GM21723 (cell line): Measurements from ENCODE around the gene ARHGAP45.
"Not testable (repeated sequence)": the region's sequence is repeated elsewhere in the genome, so short reads cannot be mapped to it uniquely, and the experiment has no call there.

Experiments used
- ATAC-seq: cut with Tn5 transposase; IDR thresholded peaks from one replicate; pipeline ENCODE4 v1.9.1; 2021; ENCODE audit warnings: mild to moderate bottlenecking, moderate library complexity; ENCODE audit not compliant: unreplicated experiment

Gene ARHGAP45

GRCh38 chr19:1066748-1067340, at the start of gene ARHGAP45:
Gene ARHGAP45 (plus strand): TSS chr19:1067167. CDS start chr19:1067406, 239 bp downstream.
- no peak for ATAC-seq

- no peak for ATAC-seq
Observed at GRCh38 chr19:1017906-1018305, 49.1 kb upstream of the ARHGAP45 start.

GRCh38 chr19:1018393-1018792, 48.6 kb upstream of the ARHGAP45 start:
- no peak for ATAC-seq

GRCh38 chr19:1018932-1019615, 47.9 kb upstream of the ARHGAP45 start:
- ATAC-seq = no peak

- no peak for ATAC-seq
Observed at GRCh38 chr19:1019616-1019961, 47.4 kb upstream of the ARHGAP45 start.

- ATAC-seq = peak; percentile 5
Observed at GRCh38 chr19:1019980-1020867, 46.7 kb upstream of the ARHGAP45 start.

GRCh38 chr19:1020868-1021425, 46.0 kb upstream of the ARHGAP45 start, which contains the start of gene TMEM259:
Gene TMEM259 (minus strand): TSS chr19:1021123. CDS start chr19:1020996, 127 bp downstream.
- ATAC-seq = peak; percentile 73

- ATAC-seq = not testable (repeated sequence)
Observed at GRCh38 chr19:1023883-1024188, 43.1 kb upstream of the ARHGAP45 start.

GRCh38 chr19:1025080-1025479, 41.9 kb upstream of the ARHGAP45 start:
- ATAC-seq = not testable (repeated sequence)

GRCh38 chr19:1025960-1026782, 40.8 kb upstream of the ARHGAP45 start, which contains the start of gene CNN2:
Gene CNN2 (plus strand): TSS chr19:1026608. CDS start chr19:1026662, 54 bp downstream.
- peak; percentile 49 for ATAC-seq

- peak; percentile 24 for ATAC-seq
Observed at GRCh38 chr19:1026783-1027649, 40.0 kb upstream of the ARHGAP45 start.

- no peak for ATAC-seq
Observed at GRCh38 chr19:1027650-1028061, 39.3 kb upstream of the ARHGAP45 start.

GRCh38 chr19:1028062-1028926, 38.7 kb upstream of the ARHGAP45 start:
- no peak for ATAC-seq

GRCh38 chr19:1032264-1032867, 34.6 kb upstream of the ARHGAP45 start:
- no peak for ATAC-seq

- ATAC-seq = no peak
Observed at GRCh38 chr19:1035998-1036621, 30.9 kb upstream of the ARHGAP45 start.

- ATAC-seq = no peak
Observed at GRCh38 chr19:1037621-1038064, 29.3 kb upstream of the ARHGAP45 start.

GRCh38 chr19:1038978-1039645, 27.9 kb upstream of the ARHGAP45 start:
- ATAC-seq = no peak
